WTC11 (cell line): ENCODE measurements around the gene LRRC41. TPM values are rescaled to one million over a fixed set of nuclear protein-coding genes. Genes with fewer than 3 reads are reported as not detected.

ENCODE experiments used
- ATAC-seq: fragments of 200-7000 bp; cut with Tn5 transposase; 2 replicates; pipeline ENCODE4 v1.10.0; 2021; ENCODE audit warnings: mild to moderate bottlenecking, moderate library complexity
- CTCF ChIA-PET: fragments of 300-600 bp; sonication (Branson Sonifier 250); formaldehyde crosslinking; loops from one replicate; lab custom pipeline; 2021; ENCODE audit warnings: antibody characterized with exemption; lab: Charles Lee
- POLR2A ChIA-PET: fragments of 350-600 bp; sonication (Branson Sonifier 250); formaldehyde crosslinking; loops from one replicate; lab custom pipeline; 2021; ENCODE audit warnings: antibody characterized with exemption; lab: Charles Lee
- DNase-seq: peaks from one replicate; pipeline ENCODE4 v3.0.0; 2021; ENCODE audit warnings: low spot score
- H3K27ac Mint-ChIP-seq: 2 replicates; pipeline ENCODE4 v1.8.0; 2021; ENCODE audit warnings: mixed read lengths
- H3K27me3 Mint-ChIP-seq: 2 replicates; pipeline ENCODE4 v1.8.0; 2021; ENCODE audit warnings: low read depth, mild to moderate bottlenecking, moderate library complexity, mixed read lengths
- H3K36me3 Mint-ChIP-seq: 2 replicates; pipeline ENCODE4 v1.8.0; 2021; ENCODE audit warnings: mixed read lengths
- H3K4me1 Mint-ChIP-seq: 2 replicates; pipeline ENCODE4 v1.8.0; 2022; ENCODE audit warnings: mixed read lengths
- H3K4me3 Mint-ChIP-seq: 2 replicates; pipeline ENCODE4 v1.8.0; 2021; ENCODE audit warnings: mild to moderate bottlenecking, moderate library complexity, mixed read lengths
- H3K9me3 Mint-ChIP-seq: 2 replicates; pipeline ENCODE4 v1.8.0; 2021; ENCODE audit warnings: mixed read lengths
- GABPB1 ChIP-seq: sonication (generic); formaldehyde crosslinking; IDR thresholded peaks from 2 replicates; pipeline ENCODE4 v1.8.1; 2023; ENCODE audit warnings: mild to moderate bottlenecking, missing genetic modification reagents
- MAX ChIP-seq: sonication (generic); formaldehyde crosslinking; IDR thresholded peaks from 2 replicates; pipeline ENCODE4 v1.8.0; 2022; ENCODE audit warnings: mild to moderate bottlenecking, missing genetic modification reagents
- NFATC4 ChIP-seq: fragments of 250-450 bp; sonication (Bioruptor Pico); IDR thresholded peaks from 2 replicates; pipeline ENCODE4 v1.9.0; 2021; ENCODE audit warnings: mild to moderate bottlenecking
- NFYB ChIP-seq: sonication (generic); formaldehyde crosslinking; conservative IDR thresholded peaks from 2 replicates; pipeline ENCODE4 v1.8.0; 2022; ENCODE audit warnings: low read depth, missing genetic modification reagents
- NR1H2 ChIP-seq: sonication (generic); formaldehyde crosslinking; IDR thresholded peaks from 2 replicates; pipeline ENCODE4 v1.9.0; 2021; ENCODE audit warnings: mild to moderate bottlenecking, moderate library complexity, missing genetic modification reagents
- NR2C2 ChIP-seq: sonication (generic); formaldehyde crosslinking; IDR thresholded peaks from 2 replicates; pipeline ENCODE4 v1.8.0; 2022; ENCODE audit warnings: mild to moderate bottlenecking, missing genetic modification reagents
- OVOL2 ChIP-seq: fragments of 250-450 bp; sonication (Bioruptor Pico); IDR thresholded peaks from 2 replicates; pipeline ENCODE4 v1.9.0; 2021; ENCODE audit warnings: mild to moderate bottlenecking, borderline replicate concordance
- RORB ChIP-seq: fragments of 250-450 bp; sonication (Bioruptor Pico); IDR thresholded peaks from 2 replicates; pipeline ENCODE4 v1.9.0; 2021; ENCODE audit warnings: mild to moderate bottlenecking
- SOX15 ChIP-seq: fragments of 250-450 bp; sonication (Bioruptor Pico); IDR thresholded peaks from 2 replicates; pipeline ENCODE4 v1.9.0; 2021; ENCODE audit warnings: mild to moderate bottlenecking
- ZNF317 ChIP-seq: sonication (generic); formaldehyde crosslinking; IDR thresholded peaks from 2 replicates; pipeline ENCODE4 v1.8.1; 2023; ENCODE audit warnings: low read depth, mild to moderate bottlenecking, moderate library complexity, missing genetic modification reagents, borderline replicate concordance
- ZNF423 ChIP-seq: fragments of 250-450 bp; sonication (Bioruptor Pico); IDR thresholded peaks from 2 replicates; pipeline ENCODE4 v2.1.2; 2022; ENCODE audit warnings: mild to moderate bottlenecking, moderate library complexity
- total RNA-seq: library from RNA; stranded (reverse); gene quantifications from 3 replicates; pipeline ENCODE4 v1.2.3, GENCODE V29; 2021
- TF ChIP-seq, protein P1 (sequence below): fragments of 250-450 bp; sonication (Bioruptor Pico); IDR thresholded peaks from 2 replicates; pipeline ENCODE4 v1.9.0; 2021; ENCODE audit warnings: mild to moderate bottlenecking
- TF ChIP-seq, protein P2 (sequence below): sonication (generic); formaldehyde crosslinking; IDR thresholded peaks from 2 replicates; pipeline ENCODE4 v1.8.1; 2023; ENCODE audit warnings: mild to moderate bottlenecking, moderate library complexity, missing genetic modification reagents
- TF ChIP-seq, protein P3 (sequence below): sonication (generic); formaldehyde crosslinking; conservative IDR thresholded peaks from 2 replicates; pipeline ENCODE4 v1.8.1; 2023; ENCODE audit warnings: mild to moderate bottlenecking, low read depth, missing genetic modification reagents, moderate library complexity
- TF ChIP-seq, protein P4 (sequence below): sonication (generic); formaldehyde crosslinking; IDR thresholded peaks from 2 replicates; pipeline ENCODE4 v1.8.0; 2022; ENCODE audit warnings: mild to moderate bottlenecking, missing genetic modification reagents
- TF ChIP-seq, protein P5 (sequence below): sonication (generic); formaldehyde crosslinking; IDR thresholded peaks from 2 replicates; pipeline ENCODE4 v1.8.0; 2022; ENCODE audit warnings: mild to moderate bottlenecking, missing genetic modification reagents
- TF ChIP-seq, protein P6 (sequence below): sonication (generic); formaldehyde crosslinking; IDR thresholded peaks from 2 replicates; pipeline ENCODE4 v1.8.0; 2022; ENCODE audit warnings: mild to moderate bottlenecking, missing genetic modification reagents

The LRRC41 gene
- total RNA-seq, 1 experiment from 2014 or later: 46.0 TPM

DNA sequence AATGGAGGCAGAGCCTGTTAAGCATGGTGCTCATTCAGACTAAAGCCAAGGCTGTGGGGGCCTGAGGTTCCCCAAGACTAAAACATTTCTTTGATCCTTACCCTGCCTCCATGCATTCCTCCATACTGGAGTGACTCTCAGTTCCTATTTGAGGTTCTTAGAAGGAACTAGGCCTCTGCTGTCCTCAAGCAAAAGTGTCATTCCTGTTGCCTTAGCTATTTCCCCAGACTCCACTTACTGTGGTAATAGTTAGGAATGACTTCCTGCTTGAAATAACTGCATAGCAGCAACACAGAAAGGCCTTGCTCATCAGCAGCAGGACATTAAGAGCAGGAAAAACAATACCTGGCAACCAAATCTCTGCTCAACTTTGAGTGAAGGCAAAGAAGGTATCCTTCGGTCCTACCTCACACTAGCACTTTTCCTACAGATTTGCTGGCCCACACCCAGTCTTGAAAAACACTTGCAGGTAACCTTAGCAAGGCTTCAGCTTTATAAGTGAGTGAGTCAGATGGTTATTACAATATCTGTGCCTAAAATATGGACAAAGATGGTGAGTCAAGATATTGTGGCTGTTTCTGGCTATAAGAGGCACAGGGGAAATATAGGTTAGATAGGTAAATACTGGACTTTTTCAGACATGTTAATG, 14.8 kb downstream of the LRRC41 start:
- Mint-ChIP-seq H3K9me3 (no peaks in the 10 kb centered on the region), H3K27me3 (no peaks in the 10 kb centered on the region), H3K36me3 (peaks cover 19% of the 10 kb centered on the region), H3K4me3 (no peak overlapping the region), H3K4me1 (no peaks in the 10 kb centered on the region), H3K27ac (peak overlapping the region; percentile 12; the same call in 1 of the 2 replicates)
- ChIA-PET POLR2A (interaction anchor here (0.8 kb wide), 1 partner anchor 28 kb away, joined by 3 read pairs; no protein-coding TSS in a partner anchor), CTCF (interaction anchor here (0.8 kb wide), 1 partner anchor 86 kb away, joined by 3 read pairs; no protein-coding TSS in a partner anchor)
- DNase-seq (no peak), ATAC-seq (no peak)
- no peak for TF ChIP-seq RORB (CRISPR knock-in tag)
- TF ChIP-seq, protein P1, sequence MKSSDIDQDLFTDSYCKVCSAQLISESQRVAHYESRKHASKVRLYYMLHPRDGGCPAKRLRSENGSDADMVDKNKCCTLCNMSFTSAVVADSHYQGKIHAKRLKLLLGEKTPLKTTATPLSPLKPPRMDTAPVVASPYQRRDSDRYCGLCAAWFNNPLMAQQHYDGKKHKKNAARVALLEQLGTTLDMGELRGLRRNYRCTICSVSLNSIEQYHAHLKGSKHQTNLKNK (CRISPR knock-in tag): no peak

DNA sequence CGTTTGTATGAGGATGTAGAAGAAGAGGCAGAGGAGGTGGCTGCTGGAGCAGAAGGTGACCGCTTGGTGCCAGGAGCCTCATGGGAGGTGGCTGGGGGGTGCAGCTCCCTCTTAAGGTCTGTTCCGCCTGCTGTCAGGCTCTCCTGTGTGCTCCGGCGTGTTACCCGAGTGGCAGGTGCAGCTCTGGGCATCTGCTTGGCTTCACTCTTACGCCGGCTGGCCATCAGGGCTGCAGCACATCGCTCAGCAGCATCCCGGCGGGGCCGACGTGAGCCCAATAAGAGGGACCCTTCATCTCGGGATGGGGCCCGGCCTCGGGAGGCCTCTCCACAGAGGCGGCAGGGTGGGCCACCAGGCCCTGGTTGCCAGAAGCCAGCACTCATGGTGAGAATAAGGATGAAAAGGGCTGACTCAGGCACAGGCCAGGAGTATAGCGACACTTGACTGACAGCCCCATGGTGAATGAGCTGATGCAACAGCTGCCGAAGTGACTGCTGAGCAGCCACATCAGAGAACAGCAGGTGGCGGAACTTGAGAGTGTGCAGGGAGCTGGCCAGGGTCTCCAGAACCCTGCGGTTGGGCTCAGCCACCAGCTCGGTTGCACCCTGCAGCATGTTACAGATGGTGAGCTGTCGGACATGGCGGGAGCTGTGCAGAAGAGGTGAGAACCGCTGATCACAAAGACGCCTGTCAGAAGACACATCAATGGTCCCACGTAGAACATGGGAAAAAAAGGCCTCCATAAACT, 17.5 kb downstream of the LRRC41 start:
- no peaks in the 10 kb centered on the region for H3K27me3 Mint-ChIP-seq
- no peak overlapping the region for H3K4me3 Mint-ChIP-seq
- peak; percentile 31 for ATAC-seq
- TF ChIP-seq ZNF317 (CRISPR knock-in tag) (no peak), GABPB1 (CRISPR knock-in tag) (peak; percentile 78), ZNF423 (CRISPR knock-in tag) (peak; percentile 82; the same call in 1 of the 2 replicates), MAX (peak; percentile 40; the same call in 1 of the 2 replicates)
- TF ChIP-seq, protein P2, sequence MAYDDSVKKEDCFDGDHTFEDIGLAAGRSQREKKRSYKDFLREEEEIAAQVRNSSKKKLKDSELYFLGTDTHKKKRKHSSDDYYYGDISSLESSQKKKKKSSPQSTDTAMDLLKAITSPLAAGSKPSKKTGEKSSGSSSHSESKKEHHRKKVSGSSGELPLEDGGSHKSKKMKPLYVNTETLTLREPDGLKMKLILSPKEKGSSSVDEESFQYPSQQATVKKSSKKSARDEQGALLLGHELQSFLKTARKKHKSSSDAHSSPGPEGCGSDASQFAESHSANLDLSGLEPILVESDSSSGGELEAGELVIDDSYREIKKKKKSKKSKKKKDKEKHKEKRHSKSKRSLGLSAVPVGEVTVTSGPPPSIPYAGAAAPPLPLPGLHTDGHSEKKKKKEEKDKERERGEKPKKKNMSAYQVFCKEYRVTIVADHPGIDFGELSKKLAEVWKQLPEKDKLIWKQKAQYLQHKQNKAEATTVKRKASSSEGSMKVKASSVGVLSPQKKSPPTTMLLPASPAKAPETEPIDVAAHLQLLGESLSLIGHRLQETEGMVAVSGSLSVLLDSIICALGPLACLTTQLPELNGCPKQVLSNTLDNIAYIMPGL (CRISPR knock-in tag): no peak
- TF ChIP-seq, protein P3, sequence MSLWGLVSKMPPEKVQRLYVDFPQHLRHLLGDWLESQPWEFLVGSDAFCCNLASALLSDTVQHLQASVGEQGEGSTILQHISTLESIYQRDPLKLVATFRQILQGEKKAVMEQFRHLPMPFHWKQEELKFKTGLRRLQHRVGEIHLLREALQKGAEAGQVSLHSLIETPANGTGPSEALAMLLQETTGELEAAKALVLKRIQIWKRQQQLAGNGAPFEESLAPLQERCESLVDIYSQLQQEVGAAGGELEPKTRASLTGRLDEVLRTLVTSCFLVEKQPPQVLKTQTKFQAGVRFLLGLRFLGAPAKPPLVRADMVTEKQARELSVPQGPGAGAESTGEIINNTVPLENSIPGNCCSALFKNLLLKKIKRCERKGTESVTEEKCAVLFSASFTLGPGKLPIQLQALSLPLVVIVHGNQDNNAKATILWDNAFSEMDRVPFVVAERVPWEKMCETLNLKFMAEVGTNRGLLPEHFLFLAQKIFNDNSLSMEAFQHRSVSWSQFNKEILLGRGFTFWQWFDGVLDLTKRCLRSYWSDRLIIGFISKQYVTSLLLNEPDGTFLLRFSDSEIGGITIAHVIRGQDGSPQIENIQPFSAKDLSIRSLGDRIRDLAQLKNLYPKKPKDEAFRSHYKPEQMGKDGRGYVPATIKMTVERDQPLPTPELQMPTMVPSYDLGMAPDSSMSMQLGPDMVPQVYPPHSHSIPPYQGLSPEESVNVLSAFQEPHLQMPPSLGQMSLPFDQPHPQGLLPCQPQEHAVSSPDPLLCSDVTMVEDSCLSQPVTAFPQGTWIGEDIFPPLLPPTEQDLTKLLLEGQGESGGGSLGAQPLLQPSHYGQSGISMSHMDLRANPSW (CRISPR knock-in tag): no peak
- H3K36me3 Mint-ChIP-seq: peaks cover 14% of the 10 kb centered on the region
- no peak overlapping the region for H3K27ac Mint-ChIP-seq
- H3K4me1 Mint-ChIP-seq: no peaks in the 10 kb centered on the region
- CTCF ChIA-PET: interaction anchor here (0.9 to 1.4 kb wide), 2 partner anchors 54 to 62 kb away, joined by 3 to 5 read pairs; partner anchors contain the start of gene NSUN4
- POLR2A ChIA-PET: interaction anchor here (0.6 to 1.1 kb wide), 3 partner anchors 14 to 62 kb away, joined by 3 to 4 read pairs (median 3); no protein-coding TSS in a partner anchor
- DNase-seq: peak; percentile 27
- no peaks in the 10 kb centered on the region for H3K9me3 Mint-ChIP-seq

- no peaks in the 10 kb centered on the region for H3K27me3 Mint-ChIP-seq
- CTCF ChIA-PET: interaction anchor here (0.9 to 1.4 kb wide), 4 partner anchors 38 to 63 kb away, joined by 3 to 6 read pairs (median 4); partner anchors contain the start of genes NSUN4 and RAD54L
- H3K9me3 Mint-ChIP-seq: no peaks in the 10 kb centered on the region
- peak overlapping the region; percentile 1; the same call in 1 of the 2 replicates for H3K27ac Mint-ChIP-seq
- POLR2A ChIA-PET: interaction anchor here (0.9 to 1.1 kb wide), 3 partner anchors 13 to 61 kb away, joined by 3 read pairs; no protein-coding TSS in a partner anchor
- DNase-seq: no peak
- H3K36me3 Mint-ChIP-seq: peaks cover 12% of the 10 kb centered on the region
- H3K4me3 Mint-ChIP-seq: no peak overlapping the region
- no peak for ATAC-seq
- no peaks in the 10 kb centered on the region for H3K4me1 Mint-ChIP-seq
- TF ChIP-seq SOX15 (CRISPR knock-in tag): no peak
- TF ChIP-seq, protein P4, sequence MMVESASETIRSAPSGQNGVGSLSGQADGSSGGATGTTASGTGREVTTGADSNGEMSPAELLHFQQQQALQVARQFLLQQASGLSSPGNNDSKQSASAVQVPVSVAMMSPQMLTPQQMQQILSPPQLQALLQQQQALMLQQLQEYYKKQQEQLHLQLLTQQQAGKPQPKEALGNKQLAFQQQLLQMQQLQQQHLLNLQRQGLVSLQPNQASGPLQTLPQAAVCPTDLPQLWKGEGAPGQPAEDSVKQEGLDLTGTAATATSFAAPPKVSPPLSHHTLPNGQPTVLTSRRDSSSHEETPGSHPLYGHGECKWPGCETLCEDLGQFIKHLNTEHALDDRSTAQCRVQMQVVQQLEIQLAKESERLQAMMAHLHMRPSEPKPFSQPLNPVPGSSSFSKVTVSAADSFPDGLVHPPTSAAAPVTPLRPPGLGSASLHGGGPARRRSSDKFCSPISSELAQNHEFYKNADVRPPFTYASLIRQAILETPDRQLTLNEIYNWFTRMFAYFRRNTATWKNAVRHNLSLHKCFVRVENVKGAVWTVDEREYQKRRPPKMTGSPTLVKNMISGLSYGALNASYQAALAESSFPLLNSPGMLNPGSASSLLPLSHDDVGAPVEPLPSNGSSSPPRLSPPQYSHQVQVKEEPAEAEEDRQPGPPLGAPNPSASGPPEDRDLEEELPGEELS (CRISPR knock-in tag): no peak
- TF ChIP-seq NR2C2 (CRISPR knock-in tag): no peak
- no peak for TF ChIP-seq OVOL2
- no peak for TF ChIP-seq NR1H2
- TF ChIP-seq, protein P5, sequence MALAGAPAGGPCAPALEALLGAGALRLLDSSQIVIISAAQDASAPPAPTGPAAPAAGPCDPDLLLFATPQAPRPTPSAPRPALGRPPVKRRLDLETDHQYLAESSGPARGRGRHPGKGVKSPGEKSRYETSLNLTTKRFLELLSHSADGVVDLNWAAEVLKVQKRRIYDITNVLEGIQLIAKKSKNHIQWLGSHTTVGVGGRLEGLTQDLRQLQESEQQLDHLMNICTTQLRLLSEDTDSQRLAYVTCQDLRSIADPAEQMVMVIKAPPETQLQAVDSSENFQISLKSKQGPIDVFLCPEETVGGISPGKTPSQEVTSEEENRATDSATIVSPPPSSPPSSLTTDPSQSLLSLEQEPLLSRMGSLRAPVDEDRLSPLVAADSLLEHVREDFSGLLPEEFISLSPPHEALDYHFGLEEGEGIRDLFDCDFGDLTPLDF (CRISPR knock-in tag): no peak
- no peak for TF ChIP-seq NFATC4 (CRISPR knock-in tag)
- TF ChIP-seq, protein P6, sequence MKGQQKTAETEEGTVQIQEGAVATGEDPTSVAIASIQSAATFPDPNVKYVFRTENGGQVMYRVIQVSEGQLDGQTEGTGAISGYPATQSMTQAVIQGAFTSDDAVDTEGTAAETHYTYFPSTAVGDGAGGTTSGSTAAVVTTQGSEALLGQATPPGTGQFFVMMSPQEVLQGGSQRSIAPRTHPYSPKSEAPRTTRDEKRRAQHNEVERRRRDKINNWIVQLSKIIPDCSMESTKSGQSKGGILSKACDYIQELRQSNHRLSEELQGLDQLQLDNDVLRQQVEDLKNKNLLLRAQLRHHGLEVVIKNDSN (CRISPR knock-in tag): no peak
- no peak for TF ChIP-seq MAX
- TF ChIP-seq NFYB: no peak
These were observed 18.5 kb downstream of the LRRC41 start for GRCh38 chr1:46284597-46285564.
